Muscle of arm (tissue), 14 donors: ENCODE measurements around the gene BBS1. TPM values are rescaled to one million over a fixed set of nuclear protein-coding genes. Genes with fewer than 3 reads are reported as not detected.
"Not testable (repeated sequence)": the region's sequence is repeated elsewhere in the genome, so short reads cannot be mapped to it uniquely, and the experiment has no call there.

Experiments
- DNase-seq: peaks from one replicate; pipeline ENCODE4 v3.0.0-alpha.2; 2013
- long read RNA-seq, 11 donors: transcript quantifications; one replicate each; lab custom pipeline, GENCODE V29; 2026
- polyA plus RNA-seq, 12 donors: library from polyadenylated mRNA; unstranded; fragments of 120-200 nt; gene quantifications; one replicate each; pipeline ENCODE4 v1.2.1, GENCODE V29; 2013; ENCODE audit not compliant: insufficient read length in 12 of 12

Gene BBS1
- polyA plus RNA-seq = 10 to 100 TPM in 11 of 12 donors, not detected in 1; 15.8 to 34.2 (median 20.8) TPM
- long read RNA-seq, donor 1, transcript BBS1-201 (17 exons, 3,423 nt) = major isoform, 6 of 6 reads
- long read RNA-seq, donor 1, partial matches to known transcripts = 0 of 6 reads
- long read RNA-seq, donor 1, other reads (novel, unspliced or antisense) = 0 of 6 reads
- long read RNA-seq, donor 2, partial matches to known transcripts = 0 of 5 reads
- long read RNA-seq, donor 2, other reads (novel, unspliced or antisense) = 0 of 5 reads
- long read RNA-seq, donor 3, partial matches to known transcripts = 0 of 2 reads
- long read RNA-seq, donor 3, other reads (novel, unspliced or antisense) = 0 of 2 reads
- long read RNA-seq, donor 4, partial matches to known transcripts = 0 of 1 reads
- long read RNA-seq, donor 4, other reads (novel, unspliced or antisense) = 0 of 1 reads
- long read RNA-seq, donor 5 = 0 reads
- long read RNA-seq, donor 6, partial matches to known transcripts = 0 of 4 reads
- long read RNA-seq, donor 6, other reads (novel, unspliced or antisense) = 0 of 4 reads
- long read RNA-seq, donor 7, partial matches to known transcripts = 0 of 1 reads
- long read RNA-seq, donor 7, other reads (novel, unspliced or antisense) = 0 of 1 reads
- long read RNA-seq, donor 8, partial matches to known transcripts = 0 of 3 reads
- long read RNA-seq, donor 8, other reads (novel, unspliced or antisense) = 0 of 3 reads
- long read RNA-seq, donor 9, partial matches to known transcripts = 0 of 2 reads
- long read RNA-seq, donor 9, other reads (novel, unspliced or antisense) = 0 of 2 reads
- long read RNA-seq, donor 10, partial matches to known transcripts = 0 of 7 reads
- long read RNA-seq, donor 10, other reads (novel, unspliced or antisense) = 5 of 7 reads
- long read RNA-seq, donor 11, transcript BBS1-201 (17 exons, 3,423 nt) = major isoform, 5 of 6 reads
- long read RNA-seq, donor 11, partial matches to known transcripts = 0 of 6 reads
- long read RNA-seq, donor 11, other reads (novel, unspliced or antisense) = 0 of 6 reads

- peak; percentile 90 for DNase-seq
Measured at GRCh38 chr11:66510271-66510989, at the start of gene BBS1. BBS1 (plus strand) TSS chr11:66510635; CDS start chr11:66510660, 25 bp downstream.

- no peak for DNase-seq
Measured at GRCh38 chr11:66462010-66462409, 48.4 kb upstream of the BBS1 start.

GRCh38 chr11:66462911-66463310 lies 47.5 kb upstream of the BBS1 start:
- no peak for DNase-seq

- DNase-seq = not testable (repeated sequence)
Measured at GRCh38 chr11:66464116-66464515, 46.3 kb upstream of the BBS1 start.

GRCh38 chr11:66464916-66465315 lies 45.5 kb upstream of the BBS1 start:
- DNase-seq = no peak

- DNase-seq = no peak
Measured at GRCh38 chr11:66465373-66466224, 44.8 kb upstream of the BBS1 start.

- DNase-seq = peak; percentile 97
Measured at GRCh38 chr11:66466225-66467033, 44.0 kb upstream of the BBS1 start, which contains the start of gene PELI3. PELI3 (plus strand) TSS chr11:66466905; CDS start chr11:66468129, 1,224 bp downstream.

GRCh38 chr11:66467034-66467659 lies 43.3 kb upstream of the BBS1 start:
- no peak for DNase-seq

GRCh38 chr11:66467756-66468155 lies 42.7 kb upstream of the BBS1 start:
- DNase-seq = no peak

- no peak for DNase-seq
Measured at GRCh38 chr11:66468691-66469090, 41.7 kb upstream of the BBS1 start.

- no peak for DNase-seq
Measured at GRCh38 chr11:66469441-66469840, 41.0 kb upstream of the BBS1 start.

- no peak for DNase-seq
Measured at GRCh38 chr11:66470015-66470414, 40.4 kb upstream of the BBS1 start.

GRCh38 chr11:66471142-66471541 lies 39.3 kb upstream of the BBS1 start:
- no peak for DNase-seq

GRCh38 chr11:66472054-66472453 lies 38.4 kb upstream of the BBS1 start:
- DNase-seq = no peak

GRCh38 chr11:66473167-66473566 lies 37.3 kb upstream of the BBS1 start:
- DNase-seq = no peak

- no peak for DNase-seq
Measured at GRCh38 chr11:66473608-66474515, 36.6 kb upstream of the BBS1 start.

- DNase-seq = no peak
Measured at GRCh38 chr11:66475349-66476172, 34.9 kb upstream of the BBS1 start.
